GM23338 (cell line): ENCODE results near the gene DRAM2. TPM values are rescaled to one million over a fixed set of nuclear protein-coding genes. Genes with fewer than 3 reads are reported as not detected.

Experiments
- ATAC-seq: fragments of 200-7000 bp; cut with Tn5 transposase; 3 replicates; pipeline ENCODE4 v1.9.1; 2020
- DNase-seq: peaks from one replicate; pipeline ENCODE4 v3.0.0-alpha.2; 2015; ENCODE audit warnings: low spot score
- H2AFZ ChIP-seq: fragments of 200-600 bp; sonication (generic); 2 replicates; pipeline ENCODE4 v1.8.0; 2016; ENCODE audit warnings: antibody characterized with exemption, mild to moderate bottlenecking, moderate library complexity
- H3F3A ChIP-seq: fragments of 200-600 bp; sonication (generic); replicated peaks from 2 replicates; pipeline ENCODE4 v1.8.0; 2017; ENCODE audit warnings: antibody characterized with exemption, mixed run types, low read depth
- H3K27ac ChIP-seq: fragments of 200-600 bp; sonication (generic); 2 replicates; pipeline ENCODE4 v1.6.1; 2016; ENCODE audit warnings: low read depth
- H3K27me3 ChIP-seq: fragments of 200-600 bp; sonication (generic); 2 replicates; pipeline ENCODE4 v1.8.0; 2016; ENCODE audit warnings: mild to moderate bottlenecking, mixed run types, moderate library complexity; ENCODE audit not compliant: insufficient read depth
- H3K36me3 ChIP-seq: fragments of 200-600 bp; sonication (generic); 2 replicates; pipeline ENCODE4 v1.8.0; 2016; ENCODE audit warnings: mild to moderate bottlenecking; ENCODE audit not compliant: insufficient read depth
- H3K4me1 ChIP-seq: fragments of 200-600 bp; sonication (generic); 2 replicates; pipeline ENCODE4 v1.8.0; 2016; ENCODE audit warnings: mild to moderate bottlenecking, moderate library complexity; ENCODE audit not compliant: insufficient read depth
- H3K4me2 ChIP-seq: fragments of 200-600 bp; sonication (generic); 2 replicates; pipeline ENCODE4 v1.7.1; 2017; ENCODE audit warnings: mixed run types
- H3K4me3 ChIP-seq: fragments of 200-600 bp; sonication (generic); 2 replicates; pipeline ENCODE4 v1.6.1; 2016; ENCODE audit warnings: mixed run types
- H3K79me2 ChIP-seq: fragments of 200-600 bp; sonication (generic); replicated peaks from 2 replicates; pipeline ENCODE4 v1.8.0; 2017; ENCODE audit warnings: mild to moderate bottlenecking; ENCODE audit not compliant: insufficient read depth
- H3K9me2 ChIP-seq: fragments of 200-600 bp; sonication (generic); 2 replicates; pipeline ENCODE4 v1.8.0; 2017; ENCODE audit not compliant: insufficient read depth
- H4K20me1 ChIP-seq: fragments of 200-600 bp; sonication (generic); replicated peaks from 2 replicates; pipeline ENCODE4 v1.8.0; 2017; ENCODE audit warnings: mild to moderate bottlenecking; ENCODE audit not compliant: insufficient read depth
- H3K27ac Mint-ChIP-seq: 2 replicates; pipeline ENCODE4 v1.8.0; 2020; ENCODE audit warnings: inconsistent platforms, mild to moderate bottlenecking, moderate library complexity, mixed read lengths
- H3K27me3 Mint-ChIP-seq: 3 replicates; pipeline ENCODE4 v1.8.0; 2022; ENCODE audit warnings: low read depth, mild to moderate bottlenecking, moderate library complexity, mixed read lengths, inconsistent platforms; ENCODE audit not compliant: insufficient read depth, poor library complexity
- H3K36me3 Mint-ChIP-seq: 3 replicates; pipeline ENCODE4 v1.8.0; 2021; ENCODE audit warnings: low read depth, mild to moderate bottlenecking, inconsistent platforms, moderate library complexity, mixed read lengths
- H3K4me1 Mint-ChIP-seq: 3 replicates; pipeline ENCODE4 v1.8.0; 2020; ENCODE audit warnings: mild to moderate bottlenecking, inconsistent platforms, mixed read lengths
- H3K4me3 Mint-ChIP-seq: 3 replicates; pipeline ENCODE4 v1.8.0; 2021; ENCODE audit warnings: moderate library complexity, mild to moderate bottlenecking, inconsistent platforms, mixed read lengths
- H3K9me3 Mint-ChIP-seq: 3 replicates; pipeline ENCODE4 v1.8.0; 2020; ENCODE audit warnings: moderate library complexity, mild to moderate bottlenecking, inconsistent platforms, mixed read lengths
- CREB1 ChIP-seq: fragments of 250-450 bp; sonication (Bioruptor Pico); IDR thresholded peaks from 2 replicates; pipeline ENCODE4 v1.5.0; 2020; ENCODE audit warnings: low read depth, mild to moderate bottlenecking, moderate library complexity
- CTCF ChIP-seq, 2 experiments: fragments of 200-600 bp in 1 of 2; sonication (generic) in 1 of 2; conservative IDR thresholded peaks; 2 replicates each; pipeline versions ENCODE4 v1.5.1 to v1.6.1; 2016 to 2017; ENCODE audit warnings: antibody characterized with exemption in 2 of 2, low read depth in 2 of 2, mild to moderate bottlenecking in 2 of 2, moderate library complexity in 1 of 2
- EZH2 ChIP-seq: fragments of 200-600 bp; sonication (generic); IDR thresholded peaks from one replicate; pipeline ENCODE4 v1.8.0; 2017; ENCODE audit warnings: antibody characterized with exemption, mild to moderate bottlenecking, low read depth; ENCODE audit not compliant: unreplicated experiment
- EZH2phosphoT487 ChIP-seq: fragments of 200-600 bp; sonication (generic); IDR thresholded peaks from one replicate; pipeline ENCODE4 v1.8.1; 2018; ENCODE audit warnings: antibody characterized with exemption; ENCODE audit not compliant: unreplicated experiment
- JUNB ChIP-seq: IDR thresholded peaks from one replicate; pipeline ENCODE4 v1.6.1; 2016; ENCODE audit warnings: antibody characterized with exemption; ENCODE audit not compliant: unreplicated experiment
- NANOG ChIP-seq: IDR thresholded peaks from 2 replicates; pipeline ENCODE4 v1.6.1; 2016; ENCODE audit warnings: antibody characterized with exemption, borderline replicate concordance
- POLR2AphosphoS5 ChIP-seq: IDR thresholded peaks from 2 replicates; pipeline ENCODE4 v1.6.1; 2016; ENCODE audit warnings: antibody characterized with exemption, low read depth
- STAT1 ChIP-seq: IDR thresholded peaks from one replicate; pipeline ENCODE4 v1.6.1; 2016; ENCODE audit warnings: antibody characterized with exemption; ENCODE audit not compliant: unreplicated experiment
- ZNF114 ChIP-seq: fragments of 250-450 bp; sonication (Bioruptor Pico); IDR thresholded peaks from 2 replicates; pipeline ENCODE4 v1.5.0; 2020; ENCODE audit warnings: mild to moderate bottlenecking, moderate library complexity
- ZNF331 ChIP-seq: fragments of 250-450 bp; sonication (Bioruptor Pico); IDR thresholded peaks from 2 replicates; pipeline ENCODE4 v1.5.0; 2020; ENCODE audit warnings: low read depth, mild to moderate bottlenecking, moderate library complexity
- polyA plus RNA-seq: library from polyadenylated mRNA; unstranded; fragments of >200 nt; fragmentation: Nextera tagmentation; extraction: Ambion mirVana; gene quantifications from 2 replicates; pipeline ENCODE4 v1.2.1, GENCODE V29; 2016
- total RNA-seq: library from RNA; depleted of rRNA; stranded (reverse); fragments of >200 nt; shearing (Covaris generic); gene quantifications from 2 replicates; pipeline ENCODE4 v1.2.3, GENCODE V29; 2014
- TF ChIP-seq, protein P1 (sequence below): IDR thresholded peaks from one replicate; pipeline ENCODE4 v1.6.1; 2018; ENCODE audit warnings: antibody characterized with exemption; ENCODE audit not compliant: unreplicated experiment
- TF ChIP-seq, protein P2 (sequence below): IDR thresholded peaks from 2 replicates; pipeline ENCODE4 v1.6.1; 2016; ENCODE audit warnings: antibody characterized with exemption

DRAM2 gene
- total and polyA plus RNA-seq, 2 experiments from 2014 or later = 22.9 to 45.9 TPM

DNA sequence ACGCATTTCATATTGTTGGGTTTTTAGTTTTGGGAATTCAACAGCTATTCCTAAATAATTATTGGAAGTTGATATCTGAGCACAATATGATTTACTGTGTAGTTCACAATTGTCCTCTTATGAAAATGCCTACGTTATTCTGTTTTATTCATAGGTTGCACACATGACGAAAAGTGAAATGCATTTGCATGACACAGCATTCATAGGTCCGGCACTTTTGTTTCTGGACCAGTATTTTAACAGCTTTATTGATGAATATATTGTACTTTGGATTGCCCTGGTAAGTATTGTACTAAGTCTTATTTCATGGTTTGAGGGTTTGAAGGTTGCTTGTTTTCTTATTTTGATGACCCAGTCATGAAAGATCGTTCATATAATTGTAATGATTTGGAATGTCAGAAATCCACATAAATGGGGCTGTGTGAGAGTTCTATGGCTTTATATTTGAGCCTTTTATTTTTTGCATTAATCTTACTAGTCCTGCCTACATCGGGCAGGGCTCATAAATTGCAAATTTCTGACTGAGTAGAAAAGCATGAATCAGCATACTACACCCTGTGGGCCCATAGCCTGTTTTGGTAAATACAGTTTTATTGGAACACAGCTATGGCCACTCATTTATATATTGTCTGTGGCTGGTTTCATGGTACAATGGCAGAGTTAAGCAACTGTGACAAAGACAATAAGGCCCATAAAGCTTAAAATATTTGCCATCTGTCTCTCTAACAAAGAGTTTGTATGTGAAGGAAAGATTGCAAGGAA is 43.6 kb upstream of the DRAM2 start (continued):
- TF ChIP-seq, protein P1, sequence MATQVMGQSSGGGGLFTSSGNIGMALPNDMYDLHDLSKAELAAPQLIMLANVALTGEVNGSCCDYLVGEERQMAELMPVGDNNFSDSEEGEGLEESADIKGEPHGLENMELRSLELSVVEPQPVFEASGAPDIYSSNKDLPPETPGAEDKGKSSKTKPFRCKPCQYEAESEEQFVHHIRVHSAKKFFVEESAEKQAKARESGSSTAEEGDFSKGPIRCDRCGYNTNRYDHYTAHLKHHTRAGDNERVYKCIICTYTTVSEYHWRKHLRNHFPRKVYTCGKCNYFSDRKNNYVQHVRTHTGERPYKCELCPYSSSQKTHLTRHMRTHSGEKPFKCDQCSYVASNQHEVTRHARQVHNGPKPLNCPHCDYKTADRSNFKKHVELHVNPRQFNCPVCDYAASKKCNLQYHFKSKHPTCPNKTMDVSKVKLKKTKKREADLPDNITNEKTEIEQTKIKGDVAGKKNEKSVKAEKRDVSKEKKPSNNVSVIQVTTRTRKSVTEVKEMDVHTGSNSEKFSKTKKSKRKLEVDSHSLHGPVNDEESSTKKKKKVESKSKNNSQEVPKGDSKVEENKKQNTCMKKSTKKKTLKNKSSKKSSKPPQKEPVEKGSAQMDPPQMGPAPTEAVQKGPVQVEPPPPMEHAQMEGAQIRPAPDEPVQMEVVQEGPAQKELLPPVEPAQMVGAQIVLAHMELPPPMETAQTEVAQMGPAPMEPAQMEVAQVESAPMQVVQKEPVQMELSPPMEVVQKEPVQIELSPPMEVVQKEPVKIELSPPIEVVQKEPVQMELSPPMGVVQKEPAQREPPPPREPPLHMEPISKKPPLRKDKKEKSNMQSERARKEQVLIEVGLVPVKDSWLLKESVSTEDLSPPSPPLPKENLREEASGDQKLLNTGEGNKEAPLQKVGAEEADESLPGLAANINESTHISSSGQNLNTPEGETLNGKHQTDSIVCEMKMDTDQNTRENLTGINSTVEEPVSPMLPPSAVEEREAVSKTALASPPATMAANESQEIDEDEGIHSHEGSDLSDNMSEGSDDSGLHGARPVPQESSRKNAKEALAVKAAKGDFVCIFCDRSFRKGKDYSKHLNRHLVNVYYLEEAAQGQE = no peak
- TF ChIP-seq EZH2phosphoT487 (no peak), CTCF (conservative IDR thresholded peaks at IDR 0.05; ENCODE audit: low read depth in 2 of 2) (no peak), CREB1 (CRISPR knock-in tag) (no peak), ZNF331 (CRISPR knock-in tag) (no peak)

- ATAC-seq = no peak
- H3K9me3 Mint-ChIP-seq = no peaks in the 10 kb centered on the region
- DNase-seq = no peak
These were observed 42.2 kb upstream of the DRAM2 start for GRCh38 chr1:111182052-111182451.

More at GRCh38 chr1:111182052-111182451, 42.2 kb upstream of the DRAM2 start:
- H3K27me3 ChIP-seq = no peaks in the 10 kb centered on the region
- H2AFZ ChIP-seq = no peak overlapping the region
- H3K4me3 ChIP-seq = no peak overlapping the region
- TF ChIP-seq EZH2phosphoT487 (no peak), EZH2 (no peak), JUNB (no peak), NANOG (no peak), STAT1 (no peak), CTCF (conservative IDR thresholded peaks at IDR 0.05; ENCODE audit: low read depth in 2 of 2) (no peak), POLR2AphosphoS5 (no peak), ZNF114 (CRISPR knock-in tag) (no peak)
- TF ChIP-seq, protein P1 = no peak
- TF ChIP-seq, protein P2, sequence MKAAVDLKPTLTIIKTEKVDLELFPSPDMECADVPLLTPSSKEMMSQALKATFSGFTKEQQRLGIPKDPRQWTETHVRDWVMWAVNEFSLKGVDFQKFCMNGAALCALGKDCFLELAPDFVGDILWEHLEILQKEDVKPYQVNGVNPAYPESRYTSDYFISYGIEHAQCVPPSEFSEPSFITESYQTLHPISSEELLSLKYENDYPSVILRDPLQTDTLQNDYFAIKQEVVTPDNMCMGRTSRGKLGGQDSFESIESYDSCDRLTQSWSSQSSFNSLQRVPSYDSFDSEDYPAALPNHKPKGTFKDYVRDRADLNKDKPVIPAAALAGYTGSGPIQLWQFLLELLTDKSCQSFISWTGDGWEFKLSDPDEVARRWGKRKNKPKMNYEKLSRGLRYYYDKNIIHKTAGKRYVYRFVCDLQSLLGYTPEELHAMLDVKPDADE = no peak
- Mint-ChIP-seq H3K27me3 (no peaks in the 10 kb centered on the region), H3K4me1 (no peaks in the 10 kb centered on the region), H3K4me3 (no peak overlapping the region), H3K36me3 (peaks cover 36% of the 10 kb centered on the region), H3K27ac (no peak overlapping the region; the same call in 1 of the 2 replicates)
- H3K4me1 ChIP-seq = no peaks in the 10 kb centered on the region
- no peaks in the 10 kb centered on the region for H3K9me2 ChIP-seq
- H3K36me3 ChIP-seq = peaks cover 6% of the 10 kb centered on the region; the same call in 1 of the 2 replicates
- H4K20me1 ChIP-seq = no peaks in the 10 kb centered on the region
- H3F3A ChIP-seq = no peaks in the 10 kb centered on the region
- H3K79me2 ChIP-seq = no peaks in the 10 kb centered on the region
- no peak overlapping the region for H3K4me2 ChIP-seq
- H3K27ac ChIP-seq = no peak overlapping the region
